Measurements from ENCODE around the gene LHFPL6. TPM values are rescaled to one million over a fixed set of nuclear protein-coding genes. Genes with fewer than 3 reads are reported as not detected.

LHFPL6 gene
- total RNA-seq, 2 donors from 2014 or later = 7.5 to 40.0 TPM

DNA sequence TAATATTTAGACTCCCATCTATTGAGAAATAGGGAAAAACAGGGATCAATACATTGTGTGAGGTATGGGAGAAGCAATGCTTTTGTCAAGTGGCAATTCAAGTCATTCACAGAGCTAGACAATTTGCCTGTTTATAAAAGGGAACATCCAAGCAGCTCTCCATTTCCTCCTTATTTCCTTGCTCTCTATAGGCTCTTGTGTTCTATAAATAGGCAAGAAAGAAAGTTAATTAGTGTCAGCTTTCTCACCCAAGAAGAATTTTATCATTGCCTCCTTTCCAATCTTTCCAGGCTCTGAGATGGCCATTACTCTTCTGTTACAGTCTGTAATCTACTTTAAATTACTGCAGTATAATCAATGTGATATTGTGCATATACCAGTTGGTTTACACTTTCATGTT, 199.9 kb downstream of the LHFPL6 start:
- Histone ChIP-seq H3K4me1 (replicated peaks) (no peaks in the 10 kb centered on the region), H3K27ac (no peak overlapping the region), H3K9me3 (no peaks in the 10 kb centered on the region), H3K27me3 (replicated peaks; ENCODE audit: insufficient read depth) (no peaks in the 10 kb centered on the region), H3K36me3 (no peaks in the 10 kb centered on the region), H3K4me3 (no peak overlapping the region)
- TF ChIP-seq POLR2A (IDR thresholded peaks at IDR 0.05) (no peak), POLR2AphosphoS5 (IDR thresholded peaks at IDR 0.05) (no peak)
- TF ChIP-seq, protein P1, sequence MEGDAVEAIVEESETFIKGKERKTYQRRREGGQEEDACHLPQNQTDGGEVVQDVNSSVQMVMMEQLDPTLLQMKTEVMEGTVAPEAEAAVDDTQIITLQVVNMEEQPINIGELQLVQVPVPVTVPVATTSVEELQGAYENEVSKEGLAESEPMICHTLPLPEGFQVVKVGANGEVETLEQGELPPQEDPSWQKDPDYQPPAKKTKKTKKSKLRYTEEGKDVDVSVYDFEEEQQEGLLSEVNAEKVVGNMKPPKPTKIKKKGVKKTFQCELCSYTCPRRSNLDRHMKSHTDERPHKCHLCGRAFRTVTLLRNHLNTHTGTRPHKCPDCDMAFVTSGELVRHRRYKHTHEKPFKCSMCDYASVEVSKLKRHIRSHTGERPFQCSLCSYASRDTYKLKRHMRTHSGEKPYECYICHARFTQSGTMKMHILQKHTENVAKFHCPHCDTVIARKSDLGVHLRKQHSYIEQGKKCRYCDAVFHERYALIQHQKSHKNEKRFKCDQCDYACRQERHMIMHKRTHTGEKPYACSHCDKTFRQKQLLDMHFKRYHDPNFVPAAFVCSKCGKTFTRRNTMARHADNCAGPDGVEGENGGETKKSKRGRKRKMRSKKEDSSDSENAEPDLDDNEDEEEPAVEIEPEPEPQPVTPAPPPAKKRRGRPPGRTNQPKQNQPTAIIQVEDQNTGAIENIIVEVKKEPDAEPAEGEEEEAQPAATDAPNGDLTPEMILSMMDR (IDR thresholded peaks at IDR 0.05) = no peak
- no peak for DNase-seq (ENCODE audit: low spot score)
- intact Hi-C loops (cut with DNase I) = no loop called here

DNA sequence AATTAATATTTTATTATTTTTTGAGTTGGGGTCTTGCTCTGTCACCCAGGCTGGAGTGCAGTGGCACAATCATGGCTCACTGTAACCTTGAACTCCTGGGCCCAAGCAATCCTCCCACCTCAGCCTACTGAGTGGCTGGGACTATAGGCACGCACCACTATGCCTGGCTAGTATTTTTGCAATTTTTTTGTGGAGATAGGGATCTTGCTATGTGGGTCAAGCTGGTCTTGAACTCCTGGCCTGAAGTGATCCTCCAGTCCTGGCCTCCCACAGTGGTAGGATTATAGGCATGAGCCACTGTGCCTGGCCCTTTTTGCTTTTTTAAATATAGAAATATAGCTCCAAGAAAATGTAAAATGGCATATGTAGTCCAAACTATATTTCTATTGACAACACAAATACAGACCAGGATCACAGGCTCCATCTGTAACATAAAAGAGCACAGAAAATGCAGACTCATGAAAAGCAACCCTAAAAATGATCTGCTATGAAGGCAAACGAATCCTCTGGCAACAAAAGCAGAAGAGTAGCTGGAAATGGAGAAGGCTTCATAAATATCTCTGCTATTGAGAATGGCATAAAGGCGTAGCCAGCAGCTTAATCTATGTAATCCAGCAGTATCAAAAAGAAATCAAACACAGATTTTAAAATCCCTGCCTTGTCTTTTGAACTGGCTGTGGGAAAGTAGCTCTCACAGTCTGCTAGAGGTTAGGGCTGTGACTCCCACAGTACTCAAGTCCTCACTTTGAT, 200.6 kb downstream of the LHFPL6 start:
- TF ChIP-seq, protein P1 (IDR thresholded peaks at IDR 0.05) = no peak
- TF ChIP-seq POLR2AphosphoS5 (IDR thresholded peaks at IDR 0.05) (no peak), POLR2A (IDR thresholded peaks at IDR 0.05) (no peak)
- no peak overlapping the region for H3K4me3 ChIP-seq
- no peak overlapping the region for H3K27ac ChIP-seq
- no peaks in the 10 kb centered on the region for H3K4me1 ChIP-seq (replicated peaks)
- H3K9me3 ChIP-seq = no peaks in the 10 kb centered on the region
- H3K36me3 ChIP-seq = no peaks in the 10 kb centered on the region
- intact Hi-C loops (cut with DNase I) = no loop called here
- no peak for DNase-seq (ENCODE audit: low spot score)
- 89% methylated on average over 3 of the region's 3 CpGs for WGBS
- H3K27me3 ChIP-seq (replicated peaks; ENCODE audit: insufficient read depth) = no peaks in the 10 kb centered on the region

DNA sequence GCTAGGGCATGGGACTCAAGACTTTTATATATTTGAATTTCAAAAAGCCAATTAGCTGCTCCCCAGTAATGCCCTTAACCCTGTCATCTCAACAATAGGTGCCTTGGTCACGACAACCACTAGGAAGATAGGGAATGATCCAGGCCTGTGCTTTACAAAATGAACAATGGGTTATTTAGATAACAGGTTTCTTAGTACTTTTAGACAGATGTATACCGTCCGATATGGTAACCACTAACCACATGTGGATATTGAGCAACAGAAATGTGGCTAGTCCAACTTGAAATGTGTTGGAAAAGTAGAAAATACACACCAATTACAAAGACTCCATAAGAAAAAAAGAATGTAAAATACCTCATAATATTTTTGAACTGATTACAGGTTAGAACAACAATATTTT, 201.2 kb downstream of the LHFPL6 start:
- H3K27ac ChIP-seq = no peak overlapping the region
- no peaks in the 10 kb centered on the region for H3K9me3 ChIP-seq
- TF ChIP-seq POLR2A (IDR thresholded peaks at IDR 0.05) (no peak), POLR2AphosphoS5 (IDR thresholded peaks at IDR 0.05) (no peak)
- TF ChIP-seq, protein P1 (IDR thresholded peaks at IDR 0.05) = no peak
- H3K36me3 ChIP-seq = no peaks in the 10 kb centered on the region
- no peak overlapping the region for H3K4me3 ChIP-seq
- DNase-seq (ENCODE audit: low spot score) = no peak
- no peaks in the 10 kb centered on the region for H3K4me1 ChIP-seq (replicated peaks)
- intact Hi-C loops (cut with DNase I) = no loop called here
- WGBS = 93% methylated on average over 3 of the region's 3 CpGs
- H3K27me3 ChIP-seq (replicated peaks; ENCODE audit: insufficient read depth) = no peaks in the 10 kb centered on the region

DNA sequence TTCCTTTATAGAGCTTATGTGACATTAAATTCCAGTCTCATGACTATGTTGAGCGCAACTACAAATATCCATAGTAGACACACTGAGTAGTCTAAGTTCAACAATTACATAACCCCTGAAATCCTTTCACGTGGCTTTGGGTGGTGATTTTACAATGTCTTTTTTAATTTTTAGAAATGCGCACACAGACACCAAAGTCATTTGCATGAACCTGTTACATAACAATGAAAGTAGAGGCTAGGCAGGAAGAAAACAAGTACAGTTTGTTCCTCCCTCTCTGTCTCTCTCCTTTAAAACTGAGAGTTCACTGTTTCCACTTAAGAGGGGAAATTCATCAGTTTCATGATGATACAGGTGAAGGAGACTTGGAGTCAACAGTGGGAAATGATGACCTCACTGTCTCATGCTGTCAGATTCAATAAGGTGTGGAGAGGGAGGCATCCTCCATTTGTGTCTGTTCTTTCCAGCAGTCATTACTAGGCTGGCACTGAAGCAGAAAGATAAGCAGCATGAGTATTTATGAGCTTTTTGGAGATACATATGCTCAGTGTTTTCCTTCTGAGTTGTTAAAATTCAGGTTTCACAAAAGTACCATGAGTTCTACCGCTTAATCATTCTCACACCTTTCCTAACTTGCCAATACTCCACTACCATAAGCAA, 201.8 kb downstream of the LHFPL6 start:
- Histone ChIP-seq H3K27ac (no peak overlapping the region), H3K9me3 (no peaks in the 10 kb centered on the region), H3K4me3 (no peak overlapping the region), H3K27me3 (replicated peaks; ENCODE audit: insufficient read depth) (no peaks in the 10 kb centered on the region), H3K4me1 (replicated peaks) (no peaks in the 10 kb centered on the region), H3K36me3 (no peaks in the 10 kb centered on the region)
- no peak for DNase-seq (ENCODE audit: low spot score)
- WGBS = 89% methylated on average over 4 of the region's 4 CpGs
- TF ChIP-seq, protein P1 (IDR thresholded peaks at IDR 0.05) = no peak
- TF ChIP-seq POLR2A (IDR thresholded peaks at IDR 0.05) (no peak), POLR2AphosphoS5 (IDR thresholded peaks at IDR 0.05) (no peak)
- intact Hi-C loops (cut with DNase I) = no loop called here

DNA sequence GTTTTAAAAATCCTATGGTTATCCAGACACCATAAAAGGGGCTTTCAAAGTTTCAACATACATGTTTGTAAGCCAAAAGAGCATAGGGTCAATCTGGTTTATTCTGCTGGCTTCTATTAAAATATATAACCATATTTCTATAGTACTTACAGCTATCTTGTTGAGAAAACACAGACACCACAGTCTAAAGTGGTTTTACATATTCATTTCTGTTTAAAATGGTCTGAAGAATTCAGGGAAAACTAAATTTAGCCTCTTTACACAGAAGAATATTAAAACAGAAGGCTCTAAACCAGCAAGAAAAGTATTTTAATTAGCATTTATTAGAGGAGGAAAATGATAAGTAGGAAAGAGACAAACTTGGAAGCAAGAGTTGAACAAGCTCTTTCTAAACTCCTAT, 203.9 kb downstream of the LHFPL6 start:
- Histone ChIP-seq H3K4me1 (replicated peaks) (no peaks in the 10 kb centered on the region), H3K27me3 (replicated peaks; ENCODE audit: insufficient read depth) (no peaks in the 10 kb centered on the region), H3K4me3 (no peak overlapping the region), H3K9me3 (no peaks in the 10 kb centered on the region), H3K27ac (no peak overlapping the region), H3K36me3 (no peaks in the 10 kb centered on the region)
- no peak for TF ChIP-seq POLR2A (IDR thresholded peaks at IDR 0.05)
- TF ChIP-seq, protein P1 (IDR thresholded peaks at IDR 0.05) = no peak
- TF ChIP-seq POLR2AphosphoS5 (IDR thresholded peaks at IDR 0.05) = no peak
- intact Hi-C loops (cut with DNase I) = no loop called here
- no peak for DNase-seq (ENCODE audit: low spot score)

Data from prostate gland (tissue), 2 donors.